HG03045 (cell line): ENCODE data around the gene THEM5.

ENCODE experiments used
- ATAC-seq: cut with Tn5 transposase; IDR thresholded peaks from one replicate; pipeline ENCODE4 v1.9.1; 2021; ENCODE audit warnings: mild to moderate bottlenecking, moderate library complexity; ENCODE audit not compliant: unreplicated experiment

Gene THEM5

DNA sequence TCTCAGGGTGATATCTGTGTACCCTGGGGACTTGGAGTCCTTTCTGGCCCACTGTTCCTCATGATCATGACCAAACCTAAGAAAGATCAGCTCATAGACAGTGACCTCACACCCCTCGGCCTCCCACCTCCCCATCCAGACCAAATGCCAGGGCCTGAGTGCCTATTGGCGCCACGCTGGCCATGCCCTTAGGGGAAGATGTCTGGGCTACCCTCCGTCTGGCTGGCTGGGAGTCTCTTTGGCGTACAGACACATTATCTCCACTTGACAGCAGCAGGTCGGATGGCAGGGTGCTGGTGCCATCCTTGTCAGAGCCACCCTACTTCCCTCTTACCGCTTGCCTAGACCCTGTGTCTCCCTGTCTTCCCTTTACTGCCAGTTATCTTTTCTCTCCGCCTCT is 30.3 kb downstream of the THEM5 start:
- no peak for ATAC-seq

DNA sequence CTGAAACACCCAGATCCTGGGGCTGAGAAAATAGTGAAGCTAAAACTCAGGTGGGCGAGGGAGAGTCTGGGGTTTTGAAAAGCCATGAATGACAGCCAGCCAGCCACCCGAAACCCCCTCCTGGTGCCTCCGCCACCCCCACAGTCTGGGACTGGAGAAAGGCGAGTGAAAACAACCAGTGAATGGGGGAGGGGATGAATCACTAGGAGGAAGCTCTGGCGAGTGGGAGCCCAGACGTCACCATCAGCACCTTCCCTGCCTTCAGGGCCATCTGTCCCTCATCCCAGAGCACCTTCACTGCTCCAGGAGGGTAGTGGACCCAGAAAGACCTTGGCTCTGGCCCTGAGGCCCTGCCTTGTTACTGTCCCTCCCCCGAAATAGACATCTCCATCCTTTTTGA is 31.1 kb downstream of the THEM5 start:
- no peak for ATAC-seq

DNA sequence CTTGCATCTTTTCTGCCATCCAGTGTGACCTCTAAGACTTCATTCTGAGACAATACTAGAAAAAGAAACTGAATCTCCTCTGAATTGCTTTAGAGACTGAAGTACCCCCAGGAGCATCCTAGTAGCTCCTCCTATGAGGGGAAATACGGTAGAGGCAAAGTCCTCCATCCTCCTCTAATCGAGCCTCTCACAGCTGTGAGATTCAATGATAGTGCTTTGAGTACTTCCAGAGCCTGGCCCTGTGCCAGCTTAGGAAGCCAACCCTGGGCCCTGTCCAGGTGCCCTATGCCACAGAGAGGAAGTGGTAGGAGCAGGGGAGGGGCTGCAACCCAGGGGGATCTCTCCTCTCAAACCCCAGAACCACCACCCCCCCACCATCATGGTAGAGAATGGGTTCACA is 32.6 kb downstream of the THEM5 start:
- no peak for ATAC-seq

DNA sequence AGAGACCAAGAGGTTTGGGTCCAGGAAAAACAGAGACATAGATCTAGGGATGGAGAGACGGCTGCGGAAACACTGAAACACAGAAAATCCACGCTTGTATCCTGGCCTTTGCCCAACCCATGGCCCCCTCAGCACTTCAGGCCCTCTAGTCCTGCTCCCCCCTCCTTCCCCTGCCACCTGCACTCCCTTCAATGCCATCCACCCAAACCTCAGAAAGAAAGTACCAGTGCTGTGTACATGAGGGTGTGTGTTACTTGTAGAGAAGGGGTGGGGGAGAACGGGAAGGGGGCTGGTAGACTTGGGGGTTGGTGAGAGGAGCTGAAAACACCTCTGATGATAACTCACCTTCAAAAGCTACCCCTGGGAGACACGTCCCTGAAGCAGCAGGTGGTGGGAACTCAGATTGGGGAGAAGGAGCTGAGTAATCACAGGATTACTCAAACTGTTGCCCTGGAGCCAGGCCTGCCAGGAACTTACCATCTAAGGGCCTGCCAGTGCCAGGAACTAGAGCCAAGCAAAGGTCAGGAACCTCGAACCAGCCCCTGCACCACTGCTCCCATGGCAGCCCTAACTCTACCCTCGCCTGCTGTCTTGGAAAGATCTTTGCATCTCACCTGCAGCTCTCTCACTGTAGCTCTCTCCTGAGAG is 33.4 kb downstream of the THEM5 start:
- ATAC-seq = no peak

DNA sequence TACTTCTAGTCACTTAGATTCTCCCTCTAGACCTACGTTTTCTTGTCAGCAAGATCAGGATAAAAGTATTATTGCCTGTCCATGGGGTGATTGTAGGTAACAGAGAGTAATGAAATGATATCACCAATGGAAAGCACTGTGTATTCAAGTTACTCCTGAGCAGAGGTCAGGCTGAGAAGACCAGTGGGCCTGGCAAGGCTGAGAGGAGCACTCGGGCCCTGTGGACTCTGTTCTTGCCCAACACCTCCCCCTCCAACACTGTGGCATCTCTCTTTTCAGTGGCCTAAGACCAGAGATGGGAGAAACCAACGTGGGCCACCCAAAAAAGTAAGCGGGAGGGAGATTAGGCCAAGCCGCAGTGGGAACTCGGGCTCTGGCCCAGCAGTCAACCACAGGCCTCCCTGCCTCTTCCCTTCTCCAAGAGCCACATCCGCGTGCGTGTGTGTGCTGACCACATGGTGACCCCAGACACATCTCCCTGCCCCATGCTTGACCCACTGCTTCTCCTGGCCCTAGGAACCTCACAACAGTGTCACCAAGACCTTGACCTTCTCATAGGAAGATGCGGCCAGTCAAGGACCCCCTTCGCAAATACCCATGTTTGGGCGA is 34.2 kb downstream of the THEM5 start:
- no peak for ATAC-seq

DNA sequence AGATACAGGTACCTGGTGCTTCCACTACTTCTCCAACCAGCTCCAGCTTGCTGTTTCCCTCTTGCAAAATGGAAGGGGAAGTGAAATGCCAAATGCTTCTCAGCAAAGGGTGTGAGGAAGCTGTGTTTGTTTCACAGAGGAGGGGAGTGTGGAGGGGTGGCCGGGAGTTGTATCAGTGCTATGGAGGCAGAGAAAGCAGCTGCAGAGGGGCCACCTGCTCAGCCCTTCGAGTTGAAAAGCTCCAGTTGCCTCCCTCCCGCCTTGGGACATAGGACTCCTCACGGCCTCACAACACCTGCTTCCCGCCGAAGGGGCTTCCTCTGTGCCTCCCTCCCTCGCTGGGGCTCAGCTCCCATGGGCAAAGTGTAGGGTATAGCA is 36.2 kb downstream of the THEM5 start:
- ATAC-seq = no peak

DNA sequence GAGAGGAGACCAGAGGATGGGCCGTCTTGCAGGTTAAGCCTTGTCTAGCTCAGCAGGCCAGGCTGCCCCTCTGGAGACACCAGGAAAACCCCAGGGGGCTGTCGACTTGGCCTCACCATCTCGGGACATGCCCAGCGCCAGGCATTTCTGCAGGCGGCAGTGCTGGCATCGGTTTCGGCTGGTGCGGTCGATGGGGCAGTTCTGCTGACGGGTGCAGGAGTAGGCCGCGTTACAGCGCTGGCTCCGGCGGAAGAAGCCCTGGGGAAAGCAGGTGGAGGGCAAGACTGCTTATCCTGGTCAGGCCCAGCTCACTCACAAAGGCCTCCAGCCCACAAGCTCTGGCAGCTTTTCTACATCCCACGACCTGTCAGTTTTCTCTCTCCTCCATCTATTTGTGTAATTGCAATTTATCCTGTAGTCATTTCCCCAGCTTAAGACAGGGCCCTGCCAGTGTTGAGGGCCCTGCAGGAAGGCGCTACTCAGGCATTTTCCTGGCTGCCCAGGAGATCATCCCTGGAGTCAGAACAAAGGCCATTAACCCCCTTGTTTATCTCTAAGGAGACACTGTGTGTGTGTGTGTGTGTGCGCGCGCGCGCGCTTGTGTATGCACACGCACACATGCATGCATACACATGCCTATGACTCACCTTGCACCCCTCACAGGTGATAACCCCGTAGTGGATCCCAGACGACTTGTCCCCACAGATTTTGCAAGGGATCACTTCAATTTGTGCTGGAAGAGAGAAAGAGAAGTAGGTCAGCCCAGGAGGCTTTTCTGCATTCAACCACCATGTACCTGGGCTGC is 36.8 kb downstream of the THEM5 start:
- ATAC-seq = no peak

DNA sequence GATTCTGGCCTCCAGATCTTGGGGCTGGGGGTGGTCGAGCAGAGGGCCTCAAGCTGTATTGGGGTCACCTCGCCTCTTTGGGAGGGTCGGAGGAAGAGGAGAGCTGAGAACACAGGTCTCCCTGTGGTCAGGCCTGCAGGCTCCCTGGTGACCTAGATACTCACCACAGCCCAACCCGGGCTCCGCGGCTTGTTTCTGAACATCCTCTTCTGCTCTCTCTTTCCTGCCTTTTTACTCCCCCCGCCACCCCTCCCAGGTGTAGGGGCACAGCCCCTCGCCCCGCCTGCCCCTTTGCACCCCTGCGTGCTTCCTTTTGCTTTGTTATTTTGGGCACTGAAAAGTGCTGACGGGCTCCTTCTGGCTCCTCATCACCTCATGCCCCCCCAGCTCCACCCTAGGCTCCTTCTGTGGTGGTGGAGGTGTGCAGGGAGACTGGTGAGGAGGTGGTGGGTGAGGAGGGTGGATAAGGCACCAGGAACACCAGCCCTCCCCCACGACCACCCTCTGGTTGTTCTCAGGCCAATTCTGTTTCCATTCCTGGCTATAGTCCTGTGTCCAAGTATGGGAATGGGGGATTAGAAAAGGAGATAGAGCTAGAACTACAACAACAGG is 37.7 kb downstream of the THEM5 start:
- ATAC-seq = no peak

DNA sequence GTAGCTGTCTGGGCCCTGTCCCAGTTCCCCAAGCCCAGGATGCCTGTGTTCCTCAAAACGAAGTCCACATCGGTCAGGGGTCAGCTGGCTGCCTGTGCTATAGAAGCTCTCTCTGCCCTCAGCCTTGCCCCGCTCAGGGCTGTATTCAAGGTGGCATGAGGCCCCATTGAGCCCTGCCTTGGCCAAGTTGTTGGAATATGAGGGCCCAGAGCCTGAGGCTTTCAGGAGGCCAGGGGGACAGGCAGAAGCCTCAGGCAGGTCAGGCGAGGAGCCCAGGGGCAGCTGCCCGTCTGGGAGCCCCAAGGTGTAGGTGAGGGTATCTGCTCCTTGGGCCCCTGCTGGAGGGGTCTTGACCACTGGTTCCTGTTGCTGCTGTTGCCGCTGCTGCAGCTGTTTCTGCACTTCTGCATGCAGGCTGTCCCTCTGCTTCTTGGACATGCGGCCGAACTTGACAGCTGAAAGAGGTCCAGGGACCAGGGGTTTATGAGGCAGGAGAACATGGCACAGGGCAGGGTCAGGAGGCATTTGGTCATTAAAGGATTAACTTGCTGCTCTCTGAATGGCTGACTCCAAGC is 38.5 kb downstream of the THEM5 start:
- no peak for ATAC-seq

DNA sequence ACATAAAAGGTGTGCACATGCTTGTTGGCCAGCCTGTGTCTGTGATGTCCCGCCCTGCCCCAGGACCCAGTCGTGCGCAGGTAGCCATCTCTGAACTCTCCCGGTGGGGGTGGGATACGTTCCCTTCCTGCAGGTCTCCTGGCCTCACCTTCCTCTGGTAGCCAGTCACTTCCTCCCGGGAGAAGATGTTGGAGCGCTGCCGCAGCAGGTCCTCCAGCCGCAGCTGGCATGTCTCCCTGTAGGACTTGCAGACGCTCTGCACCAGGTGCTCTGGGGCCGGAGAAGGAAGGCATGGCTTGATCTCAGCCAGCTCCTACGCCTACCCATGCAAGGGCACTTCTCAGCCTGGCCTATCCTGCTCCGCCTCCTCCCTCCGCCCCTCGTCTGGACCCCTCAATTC is 39.1 kb downstream of the THEM5 start:
- no peak for ATAC-seq

DNA sequence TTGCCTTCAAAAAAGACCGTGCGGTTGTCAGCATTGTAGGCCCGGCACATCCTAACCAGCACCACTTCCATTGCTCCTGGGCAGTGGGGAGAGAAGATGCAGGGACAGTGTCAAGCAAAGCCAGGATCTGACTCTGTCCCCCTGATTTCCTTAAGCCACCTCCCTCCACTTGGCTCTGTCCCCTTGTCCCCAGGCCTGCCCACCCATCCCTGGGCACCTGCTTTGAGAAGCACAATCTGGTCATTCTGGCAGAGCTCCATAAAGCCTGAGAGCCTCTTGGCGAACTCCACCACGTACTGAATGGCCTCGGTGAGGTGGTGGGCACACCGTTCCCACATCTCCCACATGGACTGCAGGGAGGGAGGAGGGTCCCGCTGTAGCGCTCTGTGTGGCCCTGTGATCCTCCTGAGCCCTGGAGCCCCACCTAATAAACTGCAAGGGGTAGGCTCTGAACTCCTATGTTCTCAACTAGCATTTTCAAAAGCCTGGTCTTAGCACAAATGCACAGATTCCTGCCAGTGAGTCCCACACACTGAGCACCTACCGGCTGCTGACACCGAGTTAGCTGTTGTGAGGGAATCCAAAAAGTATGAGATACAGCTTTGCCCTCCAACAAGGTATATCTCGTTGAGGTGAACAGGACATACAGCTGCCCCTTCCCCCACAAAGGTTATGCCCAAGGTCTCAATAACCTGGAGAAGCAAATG is 40.1 kb downstream of the THEM5 start:
- ATAC-seq = no peak

DNA sequence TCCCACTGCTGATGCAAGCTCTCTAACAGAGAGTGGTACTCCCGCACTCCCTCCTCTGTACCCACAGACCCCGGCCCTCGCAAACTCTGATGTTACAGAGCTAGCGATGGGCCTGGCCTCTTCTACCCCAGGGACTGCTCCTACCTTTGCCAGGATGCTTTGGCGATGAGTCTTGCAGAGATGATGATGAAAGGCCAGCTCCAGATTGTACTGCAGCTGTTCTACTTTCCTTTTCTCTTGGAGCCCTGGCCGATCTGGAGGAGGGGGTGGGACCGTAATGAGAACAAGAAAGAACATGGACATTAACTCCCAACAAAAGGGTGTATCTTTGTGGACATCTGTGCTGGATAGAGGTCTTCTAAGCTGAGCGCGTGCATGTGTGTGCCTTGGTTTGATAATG is 42.3 kb downstream of the THEM5 start:
- ATAC-seq = no peak

DNA sequence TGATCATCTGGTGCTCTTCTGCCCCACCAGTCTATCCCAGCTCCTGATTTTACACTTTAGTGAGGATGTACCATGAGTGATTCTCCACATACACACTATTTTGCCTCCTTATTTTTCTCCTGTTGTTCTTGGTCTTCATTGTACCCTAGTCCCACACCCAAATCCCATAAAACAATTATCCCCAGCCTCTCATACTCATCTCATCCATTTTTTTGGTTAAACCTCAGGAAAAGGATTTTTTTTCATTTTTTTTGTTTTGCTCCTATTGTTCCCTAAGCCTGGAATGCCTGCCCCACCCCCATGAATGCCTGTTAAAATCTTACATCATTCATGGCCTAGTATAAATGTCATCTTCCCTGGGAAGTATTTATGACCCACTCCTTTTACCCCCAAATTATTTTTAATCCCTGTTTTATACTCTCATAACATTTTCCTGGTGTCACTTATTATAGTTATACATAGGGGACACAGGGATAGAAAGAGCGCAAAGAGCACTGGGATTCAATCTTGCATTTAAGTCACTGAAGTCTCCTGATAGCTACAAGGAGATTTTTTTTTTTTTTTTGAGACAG is 43.4 kb downstream of the THEM5 start:
- ATAC-seq = no peak

DNA sequence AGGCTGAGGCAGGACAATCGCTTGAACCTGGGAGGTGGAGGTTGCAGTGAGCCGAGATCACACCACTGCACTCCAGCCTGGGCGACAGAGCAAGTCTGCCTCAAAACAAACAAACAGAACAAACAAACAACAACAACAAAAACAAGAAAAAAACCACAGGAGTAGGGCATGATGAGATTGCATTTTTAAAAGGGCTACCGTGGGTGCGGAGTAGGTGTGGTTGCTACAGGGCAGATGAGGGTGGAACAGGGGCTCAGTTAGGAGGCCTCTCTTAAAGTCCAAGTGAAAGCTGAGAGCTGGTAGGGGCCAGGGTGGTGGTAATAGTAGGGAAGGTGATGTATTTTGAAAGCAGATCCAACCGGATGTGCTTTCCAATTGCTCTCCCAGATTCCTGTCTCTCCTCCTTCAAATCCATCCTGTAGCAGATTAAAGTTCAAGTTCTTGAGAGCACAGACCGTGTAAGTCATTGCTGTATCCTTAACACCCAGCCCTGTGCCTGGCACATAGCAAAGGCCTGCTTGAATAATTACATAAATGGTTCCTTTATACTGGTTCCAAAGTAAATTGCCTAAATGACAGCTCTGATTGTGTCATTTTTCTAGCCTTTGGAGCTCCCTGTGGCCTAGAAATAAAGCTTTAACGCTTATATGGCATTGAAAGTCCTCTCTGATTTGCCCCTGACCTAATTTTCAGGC is 44.1 kb downstream of the THEM5 start:
- ATAC-seq = no peak

DNA sequence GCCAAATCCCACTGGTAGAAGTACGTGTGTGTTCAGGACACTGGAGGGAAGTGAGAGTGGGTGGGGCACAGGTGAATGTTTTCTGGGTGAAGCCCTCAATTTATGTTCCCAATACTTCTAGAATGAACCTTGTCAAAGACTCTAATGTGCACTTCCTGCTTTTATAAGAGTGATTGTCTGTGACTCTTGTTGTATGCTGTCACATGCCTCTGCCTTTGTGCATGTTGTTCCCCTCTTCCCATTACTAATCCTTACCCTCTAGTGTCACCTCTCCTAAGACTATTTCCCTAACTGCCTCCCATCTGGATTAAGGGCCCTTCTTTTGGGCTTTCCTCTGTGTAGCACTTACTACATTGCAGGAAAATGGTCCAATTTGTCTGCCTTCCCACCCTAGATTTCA is 45.7 kb downstream of the THEM5 start:
- no peak for ATAC-seq

DNA sequence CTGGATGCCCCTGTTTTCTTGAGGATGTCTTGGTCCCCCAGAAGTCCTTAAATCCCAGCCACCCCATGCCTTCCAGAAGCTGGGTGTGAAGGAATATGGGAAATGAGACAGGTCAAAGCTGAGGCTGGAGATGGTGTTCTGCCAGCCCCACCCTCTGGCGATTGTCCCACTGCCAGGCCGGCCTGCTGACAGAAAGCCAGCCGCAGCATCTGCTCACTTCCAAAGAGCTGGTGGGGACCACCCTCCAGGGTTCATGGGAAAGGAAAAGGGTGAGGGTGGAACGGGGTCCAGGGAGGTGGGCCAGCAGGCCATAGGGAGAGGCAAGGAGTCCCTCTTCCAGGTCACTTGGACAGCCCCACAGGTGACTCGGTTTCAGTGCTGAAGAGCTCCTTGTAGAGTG is 46.4 kb downstream of the THEM5 start:
- no peak for ATAC-seq

DNA sequence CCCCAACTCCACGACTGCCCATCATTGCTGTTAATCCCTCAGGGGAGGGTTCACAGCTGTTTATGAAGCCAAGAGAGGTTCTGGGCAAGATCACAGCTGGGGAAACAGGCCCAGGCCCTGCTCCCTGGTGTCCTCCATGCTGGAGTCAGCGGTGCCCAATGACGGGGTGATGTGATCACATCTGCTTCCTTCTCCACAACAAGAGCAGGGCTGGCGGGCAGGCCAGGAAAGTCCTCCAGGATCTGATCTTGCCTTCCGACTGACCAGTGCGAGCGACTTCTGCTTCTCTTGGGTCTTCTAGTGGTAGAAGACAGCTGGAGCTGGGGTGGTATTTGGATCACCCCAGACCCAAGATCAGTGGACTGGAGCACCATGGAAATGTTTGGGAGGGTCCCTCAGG is 47.3 kb downstream of the THEM5 start:
- no peak for ATAC-seq

DNA sequence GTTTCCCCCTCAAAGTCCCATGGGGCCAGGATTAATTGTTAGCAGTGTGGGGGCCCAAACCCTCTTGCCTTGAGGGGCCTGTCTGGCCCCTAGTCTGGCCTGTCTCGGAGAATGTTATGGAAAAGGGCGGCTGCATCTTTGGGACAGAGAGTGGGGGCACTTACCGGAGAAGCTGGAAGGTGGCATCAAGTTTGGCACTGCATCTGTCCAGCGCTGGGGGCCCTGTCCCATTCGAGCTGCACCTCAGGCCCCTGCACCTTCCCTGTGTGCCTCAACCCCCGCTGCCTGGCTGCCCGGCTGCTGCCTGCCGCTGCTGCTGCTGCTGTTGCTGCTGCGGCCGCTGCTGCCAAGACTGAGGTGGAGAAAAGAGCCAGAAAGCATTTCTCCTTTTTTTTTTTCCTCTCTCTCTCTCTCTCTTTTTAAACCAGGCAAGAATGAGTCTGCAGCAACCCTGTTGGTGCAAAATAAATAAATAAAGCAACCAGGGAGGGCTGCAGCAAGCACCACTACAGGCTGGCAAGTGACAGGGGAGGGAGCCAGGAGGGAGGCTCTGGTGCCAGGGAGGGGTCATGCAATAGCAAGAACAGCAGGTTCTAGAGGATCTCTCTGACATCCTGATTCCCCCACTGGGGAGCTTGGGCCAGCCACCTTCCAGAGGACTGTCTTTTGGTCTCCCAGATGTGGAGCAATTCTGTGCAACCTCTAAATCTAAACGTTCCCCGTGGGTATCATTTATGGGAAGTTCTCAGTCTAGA is 48.3 kb downstream of the THEM5 start, which contains the start of gene LINGO4:
Gene LINGO4, minus strand, starts transcription at position 354 of the 755 bp plus-strand sequence. CDS start 2,715 bp downstream, outside the sequence.
- ATAC-seq = no peak

DNA sequence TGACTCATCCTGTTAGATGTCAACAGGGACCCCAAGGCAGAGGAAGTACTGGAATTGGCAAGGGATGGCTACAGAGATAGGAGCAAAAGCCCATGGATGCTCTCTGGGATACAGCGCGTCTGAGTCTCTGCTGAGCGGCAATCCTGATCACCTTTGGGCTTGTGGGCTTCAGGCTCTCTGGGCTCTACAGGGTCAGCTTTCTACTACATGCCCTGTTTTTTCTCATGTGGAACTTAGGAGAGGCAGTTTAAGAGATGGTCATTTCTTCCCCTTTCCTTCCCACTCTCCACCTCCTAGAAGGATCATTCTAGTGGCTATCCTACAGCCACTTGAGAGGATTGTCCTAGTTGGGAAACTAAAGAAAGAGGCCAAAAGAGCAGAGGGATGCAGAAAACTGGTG is 49.6 kb downstream of the THEM5 start:
- no peak for ATAC-seq
